Fibroblast of peridontal ligament (primary cell): ENCODE measurements around the gene ARHGEF10L.

Experiments
- DNase-seq: peaks from one replicate; pipeline ENCODE4 v3.0.0-alpha.2; 2010; ENCODE audit errors: extremely low read depth

The ARHGEF10L gene

DNA sequence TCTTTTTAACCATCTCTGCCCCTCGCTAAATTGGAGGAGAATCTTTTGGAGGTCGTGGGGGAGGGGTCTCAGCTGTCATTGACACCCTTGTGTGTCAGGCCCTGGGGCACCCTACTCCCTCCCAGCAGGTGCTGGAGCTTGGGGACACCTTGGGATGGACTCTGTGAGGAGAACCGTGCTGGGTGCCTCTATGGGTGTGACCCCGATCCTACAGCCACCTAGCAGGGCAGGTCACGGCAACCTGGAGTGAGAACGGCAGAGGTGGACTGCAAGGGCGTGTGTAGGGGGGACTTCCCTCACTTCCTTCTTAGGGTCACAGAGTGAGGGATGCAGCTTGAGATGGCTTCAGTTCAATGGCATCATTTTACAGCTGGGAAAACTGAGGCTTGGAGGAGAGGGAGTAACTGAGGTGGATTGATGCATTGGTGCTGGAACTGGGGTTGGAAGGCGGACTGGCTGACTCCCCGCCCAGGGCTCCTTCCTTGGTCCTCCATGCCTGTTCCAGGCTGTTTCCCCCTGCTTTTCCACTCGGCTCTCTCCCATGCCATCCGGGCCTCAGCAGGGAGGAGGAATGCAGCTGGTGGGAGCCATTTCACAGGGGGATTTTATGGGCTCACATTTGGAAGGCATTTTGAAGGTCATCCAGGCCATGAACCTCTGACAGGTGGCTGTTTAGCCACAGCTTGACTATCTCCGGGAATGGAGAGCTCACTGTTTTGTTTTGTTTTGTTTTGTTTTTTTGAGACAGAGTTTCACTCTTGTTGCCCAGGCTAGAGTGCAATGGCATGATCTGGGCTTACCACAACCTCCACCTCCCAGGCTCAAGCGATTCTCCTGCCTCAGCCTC is 18.8 kb upstream of the ARHGEF10L start:
- no peak for DNase-seq

DNA sequence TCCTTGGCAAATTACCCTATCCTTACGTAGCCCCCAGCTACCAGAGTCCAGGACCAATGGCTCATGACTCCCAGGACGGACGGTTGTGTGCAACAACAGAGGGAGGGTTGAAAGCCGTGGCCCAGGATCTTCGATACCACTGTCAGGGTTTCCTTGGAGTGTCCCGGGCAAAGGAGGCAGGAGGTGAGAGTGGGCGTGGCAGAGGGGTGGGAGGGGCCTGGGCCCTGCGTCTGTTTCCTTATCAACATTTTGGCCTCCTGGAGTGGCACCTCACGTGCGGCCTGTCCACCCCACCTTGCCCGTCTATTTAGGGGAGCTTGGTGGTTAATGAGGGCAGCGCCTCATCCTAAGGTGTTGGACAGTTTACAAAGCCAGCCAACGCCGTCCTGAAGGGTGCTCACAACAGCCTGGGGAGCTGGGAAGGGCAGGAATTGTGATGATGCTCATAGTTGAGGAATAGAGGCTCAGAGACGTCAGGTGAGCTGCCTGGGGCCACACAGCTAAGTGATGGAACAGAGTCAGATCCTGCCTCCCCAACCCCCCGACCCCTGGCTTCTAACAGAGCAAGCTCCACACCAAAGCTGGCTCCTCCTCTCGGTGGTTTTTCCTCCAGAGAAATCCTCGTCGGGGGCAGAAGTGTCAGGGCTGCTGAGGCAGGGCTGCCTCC is 17.4 kb upstream of the ARHGEF10L start:
- no peak for DNase-seq

DNA sequence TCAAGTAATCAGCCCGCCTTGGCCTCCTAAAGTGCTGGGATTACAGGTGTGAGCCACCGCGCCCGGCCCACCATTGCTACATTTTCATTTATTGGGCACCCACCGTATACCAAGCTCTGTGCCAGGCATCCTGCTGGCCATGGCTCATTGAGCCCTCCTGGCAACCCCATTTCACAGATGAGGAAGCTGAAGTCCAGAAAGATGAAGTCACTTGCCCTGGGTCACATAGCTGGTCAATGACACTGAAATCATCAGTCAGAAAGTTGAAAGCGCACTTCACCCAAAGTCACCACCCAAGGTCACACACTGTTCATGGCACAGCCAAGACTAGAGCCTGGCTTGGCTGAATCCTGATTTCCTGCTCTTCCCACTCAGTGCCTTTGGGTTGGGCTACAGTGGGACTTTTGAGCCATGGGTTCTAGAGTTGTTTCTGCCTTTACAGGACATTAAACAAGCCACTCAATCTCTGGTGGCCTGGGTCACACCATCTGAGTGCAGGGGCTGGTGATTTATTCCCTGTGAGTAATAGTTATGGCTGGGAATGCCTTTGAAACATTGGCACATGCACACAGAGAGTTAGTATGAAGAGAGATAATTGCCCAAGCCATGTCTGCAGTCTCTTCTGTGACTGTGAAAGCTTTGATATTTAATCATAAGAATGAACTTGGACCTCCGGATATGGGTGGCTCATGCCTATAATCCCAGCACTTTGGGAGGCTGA is 16.0 kb upstream of the ARHGEF10L start:
- DNase-seq: no peak

DNA sequence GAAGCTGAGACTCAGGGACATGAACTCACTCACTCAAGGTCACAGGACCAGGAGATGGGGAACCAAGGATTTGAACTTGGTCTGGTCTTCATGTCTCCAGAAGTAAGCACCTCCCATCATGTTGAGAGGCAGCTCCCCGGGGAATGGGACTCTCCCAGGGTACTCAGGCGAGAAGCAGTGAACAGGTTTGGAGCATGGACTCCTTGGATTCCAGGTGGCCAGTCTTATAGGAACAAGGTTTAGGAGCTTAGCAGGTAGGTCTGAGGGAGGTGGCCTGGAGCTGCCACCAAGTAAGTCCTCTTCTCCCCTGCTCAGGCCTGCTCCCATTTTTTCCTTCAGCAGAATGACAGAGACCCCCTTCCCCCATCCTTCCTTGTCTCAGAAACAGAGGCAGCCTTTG is 14.9 kb upstream of the ARHGEF10L start:
- no peak for DNase-seq

DNA sequence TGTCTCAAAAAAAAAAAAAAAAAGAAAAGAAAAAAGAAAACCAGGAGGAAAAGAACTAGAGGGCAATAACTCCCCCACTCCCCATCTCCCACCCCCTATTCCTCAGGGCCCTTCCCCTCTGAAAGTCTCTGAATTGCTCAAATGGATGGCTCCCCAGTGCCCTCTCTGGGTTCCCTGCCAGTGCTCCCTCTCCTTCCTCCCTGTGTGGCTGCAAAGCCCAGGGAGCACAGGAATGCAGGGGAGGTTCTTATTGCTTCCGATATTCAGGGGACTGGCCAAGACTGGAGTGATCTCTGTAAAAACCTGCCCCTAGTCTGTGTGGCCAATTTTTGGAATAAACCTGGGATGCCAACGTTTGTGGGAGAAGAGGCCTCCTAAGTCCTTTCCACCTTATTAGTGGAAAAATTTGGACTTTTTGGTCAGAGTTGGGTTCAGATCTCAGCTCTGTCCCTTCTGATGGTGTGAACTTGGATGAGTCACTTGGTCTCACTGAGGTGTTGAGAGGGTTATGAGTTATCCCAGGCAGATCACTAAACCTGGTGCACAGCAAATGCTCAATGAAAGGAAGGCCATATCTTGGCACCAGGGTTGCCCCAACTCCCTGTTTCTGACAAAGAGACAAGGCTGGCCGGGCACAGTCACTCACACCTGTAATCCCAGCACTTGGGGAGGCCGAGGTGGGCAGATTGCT is 13.4 kb upstream of the ARHGEF10L start:
- no peak for DNase-seq

DNA sequence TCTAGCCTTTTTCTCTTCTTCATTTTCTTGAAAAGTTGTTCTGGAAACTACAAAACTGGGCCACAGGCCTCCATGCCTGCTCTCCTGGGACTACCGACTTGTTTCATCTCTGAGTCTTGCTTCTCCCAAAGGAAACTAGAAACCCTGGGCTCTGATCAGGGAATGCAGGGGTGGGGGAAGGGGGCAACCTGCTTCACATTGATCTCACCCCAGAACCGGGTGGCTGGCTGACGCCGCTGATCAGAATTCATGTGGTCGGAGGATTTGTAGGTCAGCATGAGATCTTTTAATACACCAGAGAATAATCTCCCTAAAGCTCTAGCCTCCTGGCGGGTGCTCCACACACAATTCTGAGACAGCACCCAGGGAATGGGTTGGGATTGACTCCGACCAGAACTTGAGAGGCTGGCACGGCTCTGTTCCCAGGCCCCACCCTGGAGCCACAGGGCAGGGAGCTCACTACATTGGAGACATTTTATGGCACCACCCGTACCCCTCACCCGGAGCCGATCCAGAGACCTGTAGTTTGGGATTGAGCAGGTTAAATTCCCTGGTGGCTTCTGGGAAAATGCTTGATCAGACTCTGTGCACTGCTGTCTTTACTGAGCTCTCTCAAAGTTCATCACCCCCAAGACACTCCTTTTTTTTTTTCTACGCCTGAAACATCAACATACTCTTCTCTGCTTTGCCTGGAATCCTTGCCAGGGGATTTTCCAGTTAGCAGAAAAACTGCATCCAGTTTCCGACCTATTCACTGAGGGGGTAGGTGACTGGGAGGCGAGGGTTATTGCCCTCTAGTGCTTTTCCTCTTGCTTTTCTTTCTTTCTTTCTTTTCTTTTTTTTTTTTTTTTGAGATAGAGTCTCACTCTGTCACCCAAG is 12.2 kb upstream of the ARHGEF10L start:
- DNase-seq: peak; percentile 72

DNA sequence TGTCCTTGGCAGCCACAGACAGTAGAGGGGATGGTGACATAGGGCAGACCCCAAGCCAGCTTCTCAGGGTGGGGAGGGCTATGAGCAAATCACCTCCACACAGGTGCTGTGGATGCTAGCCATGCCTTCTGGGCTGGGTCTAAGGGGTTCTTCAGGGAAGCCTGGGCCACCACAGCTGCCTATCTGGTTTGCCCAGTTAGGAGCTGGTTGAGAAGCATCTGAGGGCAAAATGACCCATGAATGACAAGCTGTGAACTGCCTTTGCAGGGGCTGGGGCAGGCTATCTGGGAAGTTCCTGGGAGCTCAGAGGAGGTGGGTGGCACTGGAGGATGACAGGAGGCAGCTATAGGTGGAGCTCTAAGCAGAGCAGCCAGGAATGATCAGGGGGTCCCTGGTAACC is 10.1 kb upstream of the ARHGEF10L start:
- DNase-seq: no peak

DNA sequence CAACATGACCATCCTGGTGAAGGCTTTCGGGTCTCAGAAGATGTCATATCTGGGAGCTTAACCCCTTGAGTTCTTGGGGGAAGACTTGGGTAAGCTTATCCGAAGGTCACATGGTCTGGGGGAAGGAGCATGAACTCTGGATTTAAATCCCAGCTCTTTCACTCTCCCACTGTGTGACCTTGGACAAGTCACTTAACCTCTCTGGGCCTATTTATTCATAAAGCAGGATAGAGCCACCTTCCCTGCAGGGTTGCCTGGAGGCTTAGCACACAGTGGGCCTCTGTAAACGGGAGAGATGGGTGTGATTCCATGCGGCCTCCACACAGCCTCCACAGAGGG is 8.2 kb upstream of the ARHGEF10L start:
- DNase-seq: no peak

DNA sequence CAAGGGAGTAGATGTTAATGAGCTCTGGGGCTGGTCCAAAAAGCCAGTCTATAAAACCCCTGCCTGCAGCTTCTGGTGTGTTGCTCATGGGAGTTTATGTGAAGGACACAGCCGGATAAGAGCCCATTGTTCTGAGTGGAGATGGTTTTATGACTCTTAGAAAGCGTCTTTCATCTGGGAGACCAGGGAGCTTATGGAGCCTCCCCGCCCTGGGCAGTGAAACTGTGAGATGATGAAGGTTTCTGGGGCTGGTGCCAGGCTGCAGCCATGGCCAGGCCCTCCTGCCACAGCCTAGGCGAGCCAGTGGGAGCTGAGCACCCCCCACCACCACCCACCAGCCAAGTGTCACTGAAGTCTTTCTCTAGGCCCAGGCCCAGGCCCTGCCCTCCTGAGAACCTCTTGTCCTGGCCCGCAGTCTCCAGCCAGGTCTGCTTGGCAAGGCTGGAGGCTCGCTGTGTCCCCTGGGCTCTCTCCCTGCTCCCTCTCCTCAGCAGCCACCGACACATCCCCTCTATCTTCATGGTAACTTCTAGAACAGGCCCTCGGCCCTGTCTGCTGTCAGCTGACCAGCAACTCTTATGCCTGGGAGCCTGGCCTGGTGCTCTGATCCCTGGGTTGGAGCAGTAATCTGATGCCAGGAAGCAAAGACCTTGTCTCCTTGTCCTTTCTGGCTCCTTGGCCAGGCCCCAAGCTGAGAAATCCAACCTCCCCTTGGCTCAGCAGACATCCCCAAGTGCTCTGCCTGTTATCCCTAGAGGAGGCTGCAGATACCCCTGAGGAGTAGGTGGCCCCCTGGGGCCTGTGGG is 7.6 kb upstream of the ARHGEF10L start:
- DNase-seq: peak; percentile 38

DNA sequence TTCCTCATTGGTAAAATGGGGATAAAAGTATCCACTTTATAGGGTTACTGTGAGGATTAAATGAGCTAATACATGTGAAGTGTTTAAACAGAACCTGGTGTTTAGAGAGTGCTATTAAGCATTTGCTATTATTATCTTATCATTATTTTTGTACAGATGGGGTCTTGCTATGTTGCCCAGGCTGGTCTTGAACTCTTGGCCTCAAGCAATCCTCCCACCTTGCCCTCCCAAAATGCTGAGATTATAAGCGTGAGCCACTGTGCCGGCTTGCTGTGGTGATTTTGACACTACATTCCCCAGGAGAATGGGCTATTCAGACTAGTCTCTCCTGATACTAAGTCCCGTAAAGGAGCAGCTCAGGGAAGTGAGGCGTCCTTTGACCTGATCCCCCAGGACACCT is 6.3 kb upstream of the ARHGEF10L start:
- DNase-seq: no peak

DNA sequence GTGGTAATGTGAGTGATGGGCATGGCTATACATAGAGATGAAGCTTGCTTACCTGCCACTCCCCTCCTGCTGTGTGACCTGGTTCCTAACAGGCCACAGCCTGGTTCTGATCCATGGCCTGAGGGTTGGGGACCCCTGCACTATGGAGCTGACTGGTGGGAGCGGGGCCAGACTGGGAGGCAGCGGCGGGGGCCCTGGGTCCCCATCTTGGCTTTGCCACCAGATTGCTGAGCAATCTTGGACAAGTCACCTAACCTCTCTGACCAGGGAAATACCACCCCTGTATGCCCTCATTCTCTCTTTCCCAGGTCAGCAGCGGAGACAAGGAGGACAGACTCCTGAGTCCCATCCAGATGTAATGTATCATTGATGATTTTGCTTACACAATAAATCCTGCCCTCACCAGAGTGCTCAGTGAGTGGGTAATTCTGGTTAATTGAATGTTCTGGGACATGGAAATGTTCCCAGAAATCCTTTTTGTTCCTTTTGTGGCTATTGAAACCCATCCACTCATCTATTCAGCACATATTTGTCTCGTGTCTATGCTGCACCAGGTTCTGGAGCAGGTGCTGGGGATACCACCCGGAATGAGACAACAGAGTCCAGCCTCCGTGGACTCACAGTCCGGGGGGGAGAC is 4.1 kb upstream of the ARHGEF10L start:
- DNase-seq: no peak

DNA sequence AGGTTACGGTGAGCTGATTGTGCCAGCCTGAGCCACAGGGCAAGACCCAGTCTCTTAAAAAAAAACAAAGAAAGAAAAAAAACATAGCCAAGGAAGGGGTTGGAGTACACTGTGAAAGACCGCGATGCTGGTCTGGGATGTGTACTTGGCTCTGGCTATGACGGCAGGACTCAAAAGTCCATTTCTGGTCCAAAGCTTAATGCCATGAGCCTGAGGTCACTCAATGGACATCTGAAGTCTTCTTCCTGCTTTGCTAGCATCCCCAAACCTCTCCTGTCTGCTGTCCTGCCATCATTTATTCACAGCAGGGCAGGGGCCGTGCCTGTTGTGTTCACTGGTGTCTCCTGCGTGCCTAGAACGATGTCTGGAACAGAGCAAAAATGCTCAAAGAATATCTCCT is 1.5 kb upstream of the ARHGEF10L start:
- no peak for DNase-seq

DNA sequence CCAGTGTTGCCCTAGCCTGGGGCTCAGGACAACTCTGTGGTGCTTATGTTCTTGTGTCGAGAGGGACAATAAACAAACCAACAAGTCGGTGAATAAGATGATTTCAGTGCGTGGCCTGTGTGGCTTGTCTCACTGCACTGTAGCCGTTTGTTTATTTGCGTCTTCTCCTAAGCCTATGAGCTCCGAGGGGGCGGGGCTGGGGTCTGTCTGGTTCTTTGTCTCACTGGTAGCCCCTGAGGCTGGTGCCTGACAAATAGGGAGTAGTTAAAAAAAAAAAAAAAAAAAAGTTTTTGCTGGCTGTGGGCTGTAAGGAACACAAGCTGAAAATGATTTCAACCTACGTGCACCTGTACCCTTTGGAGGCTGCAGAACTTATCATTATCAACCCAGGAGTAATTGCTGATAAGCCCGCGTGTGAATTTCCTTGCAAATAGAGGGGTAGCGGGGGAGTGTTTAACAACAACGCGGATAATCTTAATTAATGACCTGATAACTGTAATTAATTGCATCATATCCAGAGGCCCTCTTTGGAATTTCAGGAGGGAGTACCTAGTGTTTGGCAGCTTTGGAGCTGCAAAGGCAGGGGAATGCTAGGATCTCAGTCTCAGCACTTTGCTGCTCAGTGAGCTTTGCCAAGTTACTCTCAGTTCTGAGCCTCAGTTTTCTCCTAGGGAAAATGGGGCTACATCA is 925 bp upstream of the ARHGEF10L start:
- no peak for DNase-seq

DNA sequence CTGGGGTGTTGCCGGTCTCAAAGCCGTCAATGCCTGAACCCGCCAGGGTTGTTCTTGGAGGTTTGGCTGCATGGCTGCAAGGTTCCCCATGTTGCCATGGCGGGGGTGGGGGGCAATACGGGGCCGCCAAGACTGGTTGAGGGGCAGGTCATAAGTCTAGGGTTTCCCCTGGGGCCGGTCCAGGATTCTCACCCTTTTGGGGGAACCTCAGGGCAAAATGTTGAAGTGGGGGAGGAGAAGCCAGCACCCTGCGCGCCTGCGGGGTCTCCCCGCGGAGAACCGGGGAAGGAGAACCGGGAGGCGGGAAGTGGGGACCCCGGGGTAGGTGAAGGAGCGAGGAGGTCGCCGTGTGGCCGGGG is 401 bp upstream of the ARHGEF10L start:
- no peak for DNase-seq

DNA sequence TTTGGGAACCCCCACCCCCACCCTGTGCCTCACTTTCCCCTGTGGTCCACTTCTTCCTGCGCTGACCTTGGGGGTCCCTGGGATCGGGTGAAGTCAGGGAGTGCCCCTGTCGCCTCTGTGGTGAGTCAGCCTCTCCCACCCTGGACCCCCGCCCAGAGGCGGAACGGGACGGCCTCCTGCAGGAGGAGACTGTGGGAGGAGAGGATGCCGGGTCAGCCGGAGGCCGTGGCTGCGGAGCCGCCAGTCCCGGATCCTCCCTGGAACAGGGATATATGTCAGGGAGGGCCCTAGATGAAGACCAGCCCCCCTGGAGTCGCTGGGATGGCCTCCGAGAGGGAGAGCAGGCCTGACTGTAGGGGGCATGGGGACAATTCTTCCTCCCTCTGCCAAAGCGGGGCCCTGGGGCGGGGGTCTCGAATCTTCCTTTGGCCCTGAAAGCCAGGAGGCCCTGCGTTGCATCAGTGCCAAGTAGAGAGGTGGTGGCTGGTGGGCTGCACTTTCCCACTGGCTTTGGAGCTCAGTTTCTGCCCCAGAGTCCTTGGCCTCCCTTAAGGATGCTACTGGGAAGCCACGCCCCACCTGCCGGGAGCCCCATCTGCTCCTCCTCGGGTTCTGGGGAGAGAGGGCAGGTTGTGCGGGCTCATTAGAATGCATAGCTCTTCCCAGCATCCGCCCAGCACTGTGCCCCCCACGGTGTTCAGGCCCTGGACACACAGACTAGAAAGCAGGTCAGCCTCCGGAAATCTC is 930 bp downstream of the ARHGEF10L start:
- DNase-seq: peak; percentile 42

DNA sequence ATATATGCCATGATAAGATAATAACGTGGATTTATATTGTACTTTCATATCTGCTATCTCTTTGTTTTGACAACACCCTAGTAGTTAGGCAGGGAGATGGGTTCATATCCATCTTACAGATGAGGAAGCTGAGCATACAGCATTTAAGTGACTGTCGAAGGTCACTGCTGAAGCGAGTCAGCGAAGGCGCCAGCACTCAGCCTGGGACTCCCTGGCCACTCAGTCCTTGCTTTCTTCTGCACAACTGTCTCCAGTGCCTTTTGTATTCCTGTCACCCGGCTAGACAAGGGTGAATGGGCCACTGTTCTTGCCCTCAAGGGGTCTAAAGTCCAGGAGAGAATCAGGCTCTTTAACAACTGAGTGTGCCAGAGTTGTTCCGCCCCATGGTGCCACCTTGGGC is 3.1 kb downstream of the ARHGEF10L start:
- DNase-seq: no peak

DNA sequence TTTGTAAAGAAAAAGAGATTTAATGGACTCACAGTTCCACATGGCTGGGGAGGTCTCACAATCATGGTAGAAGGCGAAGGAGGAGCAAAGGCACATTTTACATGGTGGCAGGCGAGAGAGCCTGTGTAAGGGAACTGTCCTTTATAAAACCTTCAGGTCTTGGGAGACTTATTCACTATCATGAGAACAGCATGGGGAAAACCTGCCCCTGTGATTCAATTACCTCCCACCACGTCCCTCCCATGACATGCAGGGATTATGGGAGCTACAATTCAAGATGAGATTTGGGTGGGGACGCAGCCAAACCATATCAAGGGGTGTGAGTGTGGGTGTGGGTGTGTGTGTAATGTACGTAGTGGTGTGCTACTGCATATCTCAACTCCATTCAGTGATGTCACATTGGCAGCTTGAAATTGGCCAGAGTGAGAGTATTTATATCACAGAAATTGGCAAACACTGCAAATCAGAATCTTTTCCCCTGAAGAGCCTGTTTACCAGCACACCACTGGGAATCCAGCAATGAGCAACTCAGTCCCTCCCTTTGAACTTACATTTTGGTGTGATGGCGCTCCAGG is 5.4 kb downstream of the ARHGEF10L start:
- DNase-seq: peak; percentile 65

DNA sequence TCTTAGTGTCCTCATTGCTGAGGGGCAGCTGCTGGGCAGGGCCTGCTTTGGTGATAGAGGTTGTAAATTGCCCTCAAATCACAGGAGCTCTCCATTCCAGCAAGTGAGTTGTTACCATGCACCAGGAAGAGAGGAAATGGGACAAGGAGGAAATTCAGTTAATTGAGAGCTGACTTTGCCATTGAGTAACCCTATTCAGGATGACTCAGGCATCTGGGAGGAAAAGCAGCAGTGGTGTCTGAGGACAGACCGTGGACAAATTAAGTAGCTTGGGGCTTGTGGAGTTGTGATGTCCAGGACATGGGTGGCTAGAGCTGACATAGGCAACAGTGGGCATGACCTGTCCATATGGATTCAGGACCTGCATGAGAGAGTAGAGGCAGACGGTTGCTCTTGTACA is 5.9 kb downstream of the ARHGEF10L start:
- peak; percentile 74 for DNase-seq
